Stimulated activated CD8-positive, alpha-beta memory T cell treated with anti-CD3 and anti-CD28 coated beads, Interleukin-4, amount 100 ng/mL, for 24 hours (primary cell): ENCODE data around the gene FZD10.

Experiments used
- DNase-seq: peaks from one replicate; pipeline ENCODE4 v3.0.0-alpha.2; 2020; ENCODE audit warnings: low read depth

Gene FZD10

DNA sequence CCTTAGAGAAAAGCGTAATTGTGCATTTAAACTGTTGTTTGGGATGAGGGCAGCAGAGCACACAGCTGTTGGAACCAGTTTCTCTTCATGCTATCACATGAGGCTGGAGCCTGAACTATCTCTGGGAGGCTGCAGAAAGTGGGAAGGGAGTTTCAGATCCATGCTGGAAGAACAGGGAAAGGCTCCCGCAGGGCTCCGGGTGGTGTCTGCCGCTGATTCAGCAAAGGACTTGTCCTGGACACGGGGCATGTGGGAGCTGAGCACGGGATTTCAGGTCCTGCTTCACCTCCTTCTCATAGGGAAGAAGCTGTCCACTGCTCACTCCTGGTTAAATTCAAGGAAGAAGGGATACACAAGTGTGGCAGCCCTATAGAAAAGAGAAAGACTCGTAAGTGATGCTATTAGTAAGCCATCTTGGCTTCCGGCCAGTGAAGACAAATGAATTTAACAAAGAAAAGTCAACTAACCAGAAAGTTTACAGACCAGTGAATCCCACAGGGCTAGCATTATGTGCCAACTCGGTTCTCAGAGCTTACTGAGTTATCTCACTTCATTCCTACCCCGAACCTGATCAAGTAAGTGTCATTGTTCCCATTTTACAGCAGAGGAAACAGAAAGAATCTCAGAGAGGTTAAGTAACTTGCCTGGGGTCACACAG is 6.7 kb upstream of the FZD10 start:
- DNase-seq: no peak

DNA sequence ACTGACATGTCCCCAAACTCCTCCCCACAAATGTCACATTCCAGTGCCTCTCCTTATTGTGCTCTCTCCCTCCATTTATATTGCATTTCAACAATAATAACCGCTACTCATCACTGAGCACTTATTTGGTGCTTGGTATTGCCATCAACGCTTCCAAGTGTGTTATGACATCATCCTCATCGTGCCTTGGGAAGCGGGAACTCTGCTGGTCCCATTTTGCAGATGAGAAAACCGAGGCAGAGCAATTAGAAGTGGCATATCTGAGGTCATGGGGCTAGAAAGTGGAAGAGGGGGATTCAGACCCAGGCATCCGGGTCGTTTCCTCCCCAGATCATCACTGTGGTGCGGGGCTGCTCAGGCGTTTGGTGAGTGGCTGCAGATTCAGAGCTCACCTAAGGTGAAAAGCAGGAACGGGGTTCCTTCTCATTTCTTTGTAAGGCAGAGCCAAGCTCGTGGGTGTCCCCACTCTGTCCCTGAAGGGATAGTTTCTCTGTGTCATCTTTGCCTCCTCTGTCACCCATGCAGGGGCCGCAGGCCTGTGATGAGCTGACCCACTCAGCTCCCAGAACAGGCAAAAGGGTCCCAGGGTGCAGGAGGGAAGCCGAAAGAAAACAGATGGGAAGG is 5.5 kb upstream of the FZD10 start:
- DNase-seq: no peak

DNA sequence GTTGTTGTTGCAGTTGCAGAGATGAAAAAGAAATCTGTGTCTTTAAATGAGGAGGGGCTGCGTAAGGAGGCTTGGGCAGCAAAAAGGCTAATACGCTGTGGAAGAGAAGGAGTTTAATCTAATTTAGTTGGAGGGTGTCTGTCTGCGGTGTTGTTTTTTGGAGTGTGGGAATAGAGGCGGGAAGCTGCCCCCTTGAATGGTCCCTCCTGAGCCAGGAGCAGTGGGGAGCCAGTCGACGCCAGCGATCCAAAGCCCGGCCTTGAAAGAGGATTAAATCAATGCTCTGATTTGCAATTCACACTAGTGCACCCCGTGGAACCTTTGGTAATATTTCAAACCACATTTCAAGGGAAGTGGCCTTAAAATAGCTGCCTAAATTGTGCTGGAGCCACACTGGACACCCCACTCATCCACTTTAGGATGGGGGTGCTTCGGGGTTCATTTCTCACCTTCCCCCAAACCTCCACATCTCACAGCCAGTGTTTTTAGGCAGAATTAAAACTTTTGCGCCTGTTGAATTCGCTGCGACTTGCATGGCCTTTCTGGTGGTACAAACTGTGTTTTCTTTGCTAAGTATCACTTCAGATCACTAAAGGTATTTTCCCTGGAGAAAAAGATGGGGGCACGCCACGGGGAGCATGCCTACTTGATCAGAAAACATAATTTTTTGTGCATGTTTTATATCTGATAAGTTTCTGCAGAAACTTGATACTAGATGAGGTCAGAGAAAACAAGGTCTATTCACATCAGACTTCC is 4.1 kb upstream of the FZD10 start:
- DNase-seq: no peak

DNA sequence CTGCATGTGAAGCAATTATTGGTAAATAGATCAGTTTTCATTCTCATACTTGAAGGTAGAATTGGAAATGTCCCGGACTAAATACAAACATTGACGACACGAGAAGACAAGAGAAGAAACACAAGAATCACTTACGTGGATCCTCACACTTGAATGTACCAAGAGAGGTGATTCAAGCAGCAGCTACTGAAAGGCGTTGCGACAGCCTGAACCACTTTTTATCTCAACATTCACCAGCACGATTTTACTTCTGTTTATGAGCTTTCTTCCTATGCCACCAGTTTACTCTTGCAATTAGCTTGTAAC is 3.6 kb upstream of the FZD10 start:
- DNase-seq: no peak

DNA sequence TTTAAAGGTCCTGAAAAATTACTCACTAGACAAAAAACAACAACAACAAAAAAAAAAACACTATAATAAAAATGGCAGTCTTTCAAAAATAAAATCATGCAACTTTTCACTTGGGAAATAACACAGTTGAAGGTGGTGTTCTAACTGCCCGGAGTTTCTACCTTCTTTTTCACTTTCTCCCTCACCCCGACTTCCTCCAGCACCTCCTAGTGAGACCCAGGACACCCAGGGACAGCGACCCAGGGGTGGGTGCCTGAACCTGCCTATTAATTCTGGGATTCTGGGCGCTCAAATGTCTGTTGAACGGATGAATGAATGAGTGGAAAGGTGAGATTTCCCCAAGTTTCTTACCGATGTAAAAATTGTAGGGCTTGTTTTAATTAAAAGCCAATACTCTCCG is 2.0 kb upstream of the FZD10 start:
- DNase-seq: no peak

DNA sequence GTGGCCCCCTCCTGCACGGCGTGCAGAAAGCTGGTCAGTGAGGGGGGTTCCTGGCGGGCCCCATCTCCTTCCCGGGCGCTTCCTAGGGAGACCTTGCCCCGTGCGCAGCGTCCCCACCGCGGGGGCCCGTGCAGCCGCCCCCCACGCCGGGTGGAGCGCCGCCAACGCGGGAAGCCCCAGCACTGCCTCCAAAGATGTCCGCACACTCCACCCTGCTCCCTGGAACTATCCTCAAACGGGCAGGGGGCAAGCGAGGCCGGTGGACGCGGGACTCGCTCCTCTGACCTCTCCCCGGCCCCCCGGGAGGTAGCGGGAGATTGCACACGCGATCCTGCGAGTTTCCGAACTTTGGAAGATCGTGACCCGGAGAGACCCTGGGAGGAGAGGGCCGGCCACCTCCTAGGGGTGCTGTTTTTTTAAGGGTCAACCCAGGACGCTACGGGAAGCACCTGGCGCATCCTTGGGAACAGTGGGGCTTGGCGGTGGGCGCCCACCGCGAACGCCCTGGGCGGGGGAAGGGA is 1.5 kb upstream of the FZD10 start:
- DNase-seq: no peak

DNA sequence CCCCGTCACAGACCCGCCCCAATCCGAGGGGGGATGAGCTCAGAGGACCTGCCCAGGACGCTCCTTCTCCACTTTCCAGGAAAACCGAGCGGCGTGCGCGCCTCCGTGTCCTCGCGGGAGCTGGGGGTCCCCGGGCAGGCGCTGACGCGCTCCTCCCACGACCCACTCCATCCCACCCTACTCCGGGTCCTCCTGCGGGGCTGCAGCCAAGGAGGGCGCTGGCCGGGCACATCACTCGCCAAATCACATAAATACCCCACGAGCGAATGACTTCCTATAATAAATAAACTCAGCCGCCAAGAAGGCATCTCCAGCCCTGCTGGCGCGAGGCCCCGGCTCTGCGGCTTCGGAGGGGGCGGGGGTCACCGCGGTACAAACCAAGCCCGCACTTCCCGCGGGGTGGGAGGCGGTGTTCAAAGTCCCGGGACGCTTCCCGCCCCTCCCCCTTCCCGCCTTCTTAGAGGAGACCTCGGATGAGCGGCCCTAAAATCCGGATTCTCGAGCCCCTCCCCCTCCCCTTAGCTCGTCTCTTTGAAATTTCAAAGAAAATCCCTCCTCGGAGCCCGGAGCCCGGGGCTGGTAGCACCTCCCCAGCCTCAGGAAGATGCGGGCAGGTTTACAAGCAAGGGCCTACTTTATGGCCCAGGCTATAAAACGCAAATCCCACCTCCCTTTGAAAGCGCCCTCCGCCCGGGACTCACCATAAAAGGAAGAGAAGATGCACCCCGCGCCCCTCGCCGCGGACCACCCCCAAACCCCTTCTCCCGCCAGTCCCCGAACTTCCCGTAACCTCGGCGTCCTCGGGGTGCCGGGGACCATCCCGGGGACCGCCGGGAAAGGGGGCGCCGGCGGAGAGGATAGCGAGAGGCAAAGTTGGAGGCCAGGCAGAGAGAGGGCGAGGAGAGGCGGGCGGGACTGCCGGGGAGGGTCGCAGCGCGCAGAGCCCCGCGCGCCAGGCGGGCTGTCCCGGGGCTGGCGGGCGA is 712 bp upstream of the FZD10 start:
- no peak for DNase-seq

DNA sequence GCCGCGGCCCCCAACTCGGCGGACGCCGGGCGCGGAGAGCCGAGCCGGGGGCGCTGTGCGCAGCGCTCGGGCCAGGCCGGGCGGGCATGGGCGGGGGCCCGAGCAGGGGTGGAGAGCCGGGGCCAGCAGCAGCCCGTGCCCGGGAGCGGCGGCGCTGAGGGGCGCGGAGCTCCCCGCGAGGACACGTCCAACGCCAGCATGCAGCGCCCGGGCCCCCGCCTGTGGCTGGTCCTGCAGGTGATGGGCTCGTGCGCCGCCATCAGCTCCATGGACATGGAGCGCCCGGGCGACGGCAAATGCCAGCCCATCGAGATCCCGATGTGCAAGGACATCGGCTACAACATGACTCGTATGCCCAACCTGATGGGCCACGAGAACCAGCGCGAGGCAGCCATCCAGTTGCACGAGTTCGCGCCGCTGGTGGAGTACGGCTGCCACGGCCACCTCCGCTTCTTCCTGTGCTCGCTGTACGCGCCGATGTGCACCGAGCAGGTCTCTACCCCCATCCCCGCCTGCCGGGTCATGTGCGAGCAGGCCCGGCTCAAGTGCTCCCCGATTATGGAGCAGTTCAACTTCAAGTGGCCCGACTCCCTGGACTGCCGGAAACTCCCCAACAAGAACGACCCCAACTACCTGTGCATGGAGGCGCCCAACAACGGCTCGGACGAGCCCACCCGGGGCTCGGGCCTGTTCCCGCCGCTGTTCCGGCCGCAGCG is 639 bp downstream of the FZD10 start:
- DNase-seq: no peak

DNA sequence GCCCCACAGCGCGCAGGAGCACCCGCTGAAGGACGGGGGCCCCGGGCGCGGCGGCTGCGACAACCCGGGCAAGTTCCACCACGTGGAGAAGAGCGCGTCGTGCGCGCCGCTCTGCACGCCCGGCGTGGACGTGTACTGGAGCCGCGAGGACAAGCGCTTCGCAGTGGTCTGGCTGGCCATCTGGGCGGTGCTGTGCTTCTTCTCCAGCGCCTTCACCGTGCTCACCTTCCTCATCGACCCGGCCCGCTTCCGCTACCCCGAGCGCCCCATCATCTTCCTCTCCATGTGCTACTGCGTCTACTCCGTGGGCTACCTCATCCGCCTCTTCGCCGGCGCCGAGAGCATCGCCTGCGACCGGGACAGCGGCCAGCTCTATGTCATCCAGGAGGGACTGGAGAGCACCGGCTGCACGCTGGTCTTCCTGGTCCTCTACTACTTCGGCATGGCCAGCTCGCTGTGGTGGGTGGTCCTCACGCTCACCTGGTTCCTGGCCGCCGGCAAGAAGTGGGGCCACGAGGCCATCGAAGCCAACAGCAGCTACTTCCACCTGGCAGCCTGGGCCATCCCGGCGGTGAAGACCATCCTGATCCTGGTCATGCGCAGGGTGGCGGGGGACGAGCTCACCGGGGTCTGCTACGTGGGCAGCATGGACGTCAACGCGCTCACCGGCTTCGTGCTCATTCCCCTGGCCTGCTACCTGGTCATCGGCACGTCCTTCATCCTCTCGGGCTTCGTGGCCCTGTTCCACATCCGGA is 1.4 kb downstream of the FZD10 start:
- no peak for DNase-seq

DNA sequence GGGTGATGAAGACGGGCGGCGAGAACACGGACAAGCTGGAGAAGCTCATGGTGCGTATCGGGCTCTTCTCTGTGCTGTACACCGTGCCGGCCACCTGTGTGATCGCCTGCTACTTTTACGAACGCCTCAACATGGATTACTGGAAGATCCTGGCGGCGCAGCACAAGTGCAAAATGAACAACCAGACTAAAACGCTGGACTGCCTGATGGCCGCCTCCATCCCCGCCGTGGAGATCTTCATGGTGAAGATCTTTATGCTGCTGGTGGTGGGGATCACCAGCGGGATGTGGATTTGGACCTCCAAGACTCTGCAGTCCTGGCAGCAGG is 1.9 kb downstream of the FZD10 start:
- no peak for DNase-seq

DNA sequence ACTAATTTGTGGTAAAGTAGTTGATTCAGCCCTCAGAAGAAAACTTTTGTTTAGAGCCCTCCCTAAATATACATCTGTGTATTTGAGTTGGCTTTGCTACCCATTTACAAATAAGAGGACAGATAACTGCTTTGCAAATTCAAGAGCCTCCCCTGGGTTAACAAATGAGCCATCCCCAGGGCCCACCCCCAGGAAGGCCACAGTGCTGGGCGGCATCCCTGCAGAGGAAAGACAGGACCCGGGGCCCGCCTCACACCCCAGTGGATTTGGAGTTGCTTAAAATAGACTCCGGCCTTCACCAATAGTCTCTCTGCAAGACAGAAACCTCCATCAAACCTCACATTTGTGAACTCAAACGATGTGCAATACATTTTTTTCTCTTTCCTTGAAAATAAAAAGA is 2.7 kb downstream of the FZD10 start:
- DNase-seq: no peak

DNA sequence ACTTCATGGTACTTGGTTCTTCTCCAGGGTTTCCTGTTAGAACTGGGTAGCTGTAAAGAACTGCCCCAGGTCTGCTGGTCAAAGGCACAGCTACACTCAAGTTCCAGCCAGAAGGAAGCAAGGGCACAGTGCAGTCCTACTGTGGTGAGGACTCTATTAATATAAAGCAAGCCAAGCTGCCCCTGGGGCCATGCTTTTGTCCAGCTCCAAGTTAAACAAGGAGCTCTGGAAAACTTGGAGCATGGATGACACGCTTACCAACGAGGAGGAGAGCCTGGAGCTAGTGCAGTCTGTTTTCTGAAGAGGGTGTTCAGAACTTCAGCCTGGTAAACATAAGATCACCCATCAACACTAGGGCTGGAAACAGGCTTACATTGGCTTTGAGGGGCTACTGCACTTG is 4.0 kb downstream of the FZD10 start:
- DNase-seq: no peak

DNA sequence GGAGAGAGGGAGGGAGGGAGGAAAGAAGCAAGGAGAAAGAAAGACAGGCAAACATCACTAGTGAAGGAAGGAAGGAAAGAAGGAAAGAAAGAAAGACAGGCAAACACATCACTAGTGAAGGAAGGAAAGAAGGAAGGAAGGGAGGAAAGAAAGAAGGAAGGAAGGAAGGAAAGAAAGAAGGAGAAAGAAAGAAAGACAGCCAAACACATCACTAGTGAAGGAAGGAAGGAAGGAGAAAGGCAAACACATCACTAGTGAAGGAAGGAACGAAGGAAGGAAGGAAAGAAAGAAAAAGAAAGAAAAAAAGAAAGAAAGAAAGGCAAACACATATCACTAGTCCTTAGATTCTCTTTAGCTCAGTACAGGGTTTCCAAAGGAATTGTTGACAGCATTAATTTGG is 5.3 kb downstream of the FZD10 start:
- DNase-seq: no peak

DNA sequence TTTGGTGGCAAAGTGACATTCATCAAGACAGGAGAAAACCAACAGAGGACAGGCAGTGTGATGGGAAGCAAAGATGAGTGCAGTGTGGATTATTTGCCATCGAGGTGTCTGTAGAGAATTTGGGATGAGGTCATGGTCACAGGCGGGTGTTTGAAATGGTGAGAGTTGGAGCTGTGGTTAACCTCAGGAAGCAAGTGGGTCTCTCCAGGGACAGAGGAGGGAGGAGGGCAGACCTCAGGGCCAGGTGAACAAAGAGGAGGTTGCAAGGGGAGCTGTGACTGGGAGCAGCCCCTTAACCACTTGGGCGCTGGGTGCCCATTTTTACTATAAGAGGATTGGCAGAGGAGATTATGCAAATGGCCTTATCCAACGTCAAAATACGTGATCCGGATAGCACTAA is 7.0 kb downstream of the FZD10 start:
- DNase-seq: no peak

DNA sequence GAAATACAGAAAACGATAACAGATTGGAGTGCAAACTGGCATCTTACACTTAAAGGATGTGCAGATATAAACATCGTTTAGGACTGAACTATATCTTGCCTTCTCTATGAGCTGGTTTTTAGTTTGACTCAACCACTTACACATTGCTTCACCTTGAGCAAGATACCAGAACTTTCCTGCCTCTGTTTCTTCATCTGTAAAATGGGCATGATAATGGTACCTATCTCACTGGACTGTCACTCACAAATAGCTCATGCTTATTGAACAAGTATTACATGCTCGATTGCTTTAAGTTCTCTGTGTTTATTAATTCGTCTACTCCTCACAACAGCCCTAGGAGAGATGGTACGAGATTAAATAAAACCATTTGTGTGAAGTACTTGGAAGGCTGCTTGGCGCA is 7.7 kb downstream of the FZD10 start:
- DNase-seq: no peak

DNA sequence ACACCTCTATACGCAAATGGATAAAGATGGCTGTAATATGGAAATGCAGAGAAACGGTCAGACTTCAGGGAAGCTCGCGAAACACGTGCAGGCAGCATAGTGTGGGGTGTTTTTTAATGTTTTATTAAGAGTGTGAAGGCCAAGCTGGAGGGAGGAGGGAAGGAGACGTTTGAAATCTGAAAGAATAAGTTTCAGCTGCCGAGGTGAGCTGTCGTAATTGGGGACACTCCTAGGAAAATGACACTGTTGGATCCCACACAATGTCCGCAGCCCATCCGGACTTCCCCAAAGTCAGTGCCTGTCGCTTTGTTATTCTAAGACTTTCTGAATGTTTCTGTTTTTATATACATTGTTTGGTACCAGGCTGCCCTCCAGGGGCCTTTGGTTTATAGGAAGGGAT is 8.3 kb downstream of the FZD10 start:
- DNase-seq: no peak

DNA sequence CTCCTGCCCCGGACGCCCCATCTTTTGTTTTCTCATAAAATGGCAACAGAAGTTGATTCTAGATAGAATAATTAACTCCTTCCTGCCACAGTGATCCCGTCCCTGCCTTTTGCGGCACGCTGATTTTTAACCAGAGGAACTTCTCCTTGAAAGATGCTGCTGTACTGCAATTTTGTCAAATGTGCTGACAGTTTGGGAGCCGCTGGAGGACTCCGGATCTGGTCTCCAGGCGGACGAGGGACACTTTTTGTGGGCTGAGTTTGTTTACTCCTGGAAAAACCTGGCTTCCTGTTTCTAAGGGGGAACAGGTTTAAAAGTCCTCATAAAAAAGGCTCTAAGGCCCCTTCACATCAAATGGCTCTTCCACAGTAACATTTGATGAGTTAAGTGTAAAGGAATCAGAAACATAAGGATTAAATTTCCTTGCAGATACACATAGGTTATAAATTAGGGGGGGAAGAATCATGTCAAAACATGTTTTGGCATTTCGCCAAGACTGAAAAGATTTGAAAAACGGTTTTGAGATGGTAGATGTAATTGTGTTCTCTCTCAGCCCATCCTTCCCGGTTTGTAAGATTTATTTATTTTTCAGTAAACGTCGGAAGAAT is 15.5 kb downstream of the FZD10 start:
- no peak for DNase-seq

DNA sequence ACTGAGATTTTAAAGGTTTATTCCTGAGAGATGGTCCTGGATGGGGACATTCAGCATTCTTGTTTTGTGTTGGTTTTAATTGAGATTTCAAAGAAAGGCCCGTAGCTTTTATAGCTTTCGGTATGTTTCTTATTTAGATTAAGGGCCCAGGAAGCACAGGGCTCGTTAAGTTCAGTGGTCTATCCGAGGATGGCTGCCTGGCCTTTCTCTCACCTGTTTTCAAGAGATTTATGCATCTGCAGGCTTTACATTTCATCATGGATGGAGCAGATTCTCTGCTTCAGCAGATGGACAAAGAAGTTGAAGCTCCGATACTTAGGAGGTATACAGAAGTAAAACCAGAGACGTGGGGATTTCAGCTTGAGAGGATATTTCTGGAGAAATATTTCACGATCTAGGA is 16.0 kb downstream of the FZD10 start:
- DNase-seq: no peak

DNA sequence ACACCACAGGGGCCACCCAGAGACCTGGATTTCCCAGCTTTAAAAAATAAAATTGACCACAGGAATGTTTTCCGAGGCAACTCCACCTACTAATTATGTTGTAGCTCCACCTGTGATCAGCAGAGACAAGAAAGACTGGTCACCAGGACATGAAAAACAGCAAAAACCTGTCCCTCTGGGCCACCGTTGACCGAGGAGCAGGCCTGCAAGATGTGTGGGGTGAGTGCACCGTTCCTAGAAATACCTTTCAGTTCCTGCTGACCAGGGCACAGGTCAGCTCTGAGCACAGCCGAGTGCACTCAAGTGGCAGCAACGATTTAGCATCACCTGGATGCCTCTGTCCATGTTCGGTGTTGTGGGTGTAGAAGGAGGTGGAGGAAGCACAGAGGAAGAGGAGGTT is 16.9 kb downstream of the FZD10 start:
- DNase-seq: no peak

DNA sequence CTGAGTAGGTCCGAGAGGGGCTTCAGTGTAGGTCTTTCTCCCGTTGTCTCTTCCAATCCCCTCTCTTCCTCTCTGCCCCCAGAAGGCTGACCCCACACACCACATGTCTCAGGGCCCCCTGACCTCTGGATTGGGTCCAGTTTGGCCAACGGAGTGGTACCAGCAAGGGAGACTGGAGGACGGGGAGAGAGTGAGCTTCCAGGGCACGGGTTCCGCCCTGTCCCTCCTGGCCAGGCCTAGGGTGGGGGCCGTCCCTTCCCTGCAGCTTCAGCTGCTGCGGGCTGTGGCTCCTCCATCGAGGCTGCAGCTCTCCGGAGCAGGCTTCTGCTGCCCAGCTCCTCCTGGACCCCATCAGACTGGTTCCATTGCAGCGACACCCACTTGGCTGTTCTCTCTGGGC is 17.4 kb downstream of the FZD10 start:
- no peak for DNase-seq

DNA sequence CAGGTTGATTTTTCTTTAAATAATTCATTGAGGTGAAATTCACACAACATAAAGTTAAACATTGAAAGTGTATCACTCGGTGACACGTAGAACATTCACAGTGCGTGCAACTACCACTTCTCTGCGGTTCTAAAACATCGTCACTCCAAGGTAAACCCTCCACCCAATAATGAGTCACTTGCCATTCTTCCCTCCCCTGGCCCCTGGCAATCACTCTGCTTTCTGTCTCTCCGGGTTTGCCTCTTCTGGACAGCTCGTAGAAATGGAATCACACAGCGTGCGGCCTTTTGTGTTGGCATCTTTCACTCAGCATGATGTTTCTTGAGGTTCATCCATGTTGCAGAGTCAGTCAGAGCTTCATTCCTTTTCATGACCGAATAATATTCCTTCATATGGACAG is 18.9 kb downstream of the FZD10 start:
- DNase-seq: no peak
